Islet of Langerhans (tissue), 1 donor: Measurements from ENCODE around the gene PCDHA11.
"Not testable (repeated sequence)": the region's sequence is repeated elsewhere in the genome, so short reads cannot be mapped to it uniquely, and the experiment has no call there.

ENCODE experiments used
- FAIRE-seq: peaks from one replicate; lab custom pipeline; 2011; peaks lifted over from hg19 to GRCh38; lab: Jason Lieb, UNC

Gene PCDHA11

GRCh38 chr5:140849831-140850634, 18.7 kb upstream of the PCDHA11 start:
- FAIRE-seq = not testable (repeated sequence)

GRCh38 chr5:140855772-140856674, 12.7 kb upstream of the PCDHA11 start, which contains the start of gene PCDHA10:
Gene PCDHA10 (plus strand): TSS chr5:140855897. CDS start chr5:140856049, 152 bp downstream.
- no peak for FAIRE-seq

GRCh38 chr5:140857177-140857986, 11.4 kb upstream of the PCDHA11 start:
- no peak for FAIRE-seq

GRCh38 chr5:140857987-140858240, 10.8 kb upstream of the PCDHA11 start:
- FAIRE-seq = no peak

- no peak for FAIRE-seq
These were observed 6.1 kb upstream of the PCDHA11 start for GRCh38 chr5:140862441-140863295.

- no peak for FAIRE-seq
These were observed 764 bp downstream of the PCDHA11 start for GRCh38 chr5:140869555-140869886.

GRCh38 chr5:140870221-140871201, 1.8 kb downstream of the PCDHA11 start:
- no peak for FAIRE-seq

GRCh38 chr5:140875085-140876065, 6.6 kb downstream of the PCDHA11 start, which contains the start of gene PCDHA12:
Gene PCDHA12 (plus strand): TSS chr5:140875308. CDS start chr5:140875473, 165 bp downstream.
- no peak for FAIRE-seq

- FAIRE-seq = not testable (repeated sequence)
These were observed 7.9 kb downstream of the PCDHA11 start for GRCh38 chr5:140876541-140877261.

- no peak for FAIRE-seq
These were observed 8.5 kb downstream of the PCDHA11 start for GRCh38 chr5:140877262-140877581.

GRCh38 chr5:140881889-140882590, 13.3 kb downstream of the PCDHA11 start, which contains the start of gene PCDHA13:
Gene PCDHA13 (plus strand): TSS chr5:140882124. CDS start chr5:140882269, 145 bp downstream.
- no peak for FAIRE-seq

GRCh38 chr5:140882591-140882899, 13.8 kb downstream of the PCDHA11 start:
- no peak for FAIRE-seq

- no peak for FAIRE-seq
These were observed 14.6 kb downstream of the PCDHA11 start for GRCh38 chr5:140883373-140883772.

GRCh38 chr5:140883927-140884697, 15.4 kb downstream of the PCDHA11 start:
- no peak for FAIRE-seq

- FAIRE-seq = no peak
These were observed 47.6 kb downstream of the PCDHA11 start for GRCh38 chr5:140916325-140916724.
